ENCODE data around the gene MYH10.

The MYH10 gene

GRCh38 chr17:8466873-8467272 is 163.7 kb downstream of the MYH10 start:
- no peaks in the 10 kb centered on the region for H3K9me3 ChIP-seq (ENCODE audit: control insufficient read depth, insufficient read depth, low read length)
- peaks cover 19% of the 10 kb centered on the region for H3K79me2 ChIP-seq (ENCODE audit: control insufficient read depth, low read length)
- peaks cover 51% of the 10 kb centered on the region for H3K36me3 ChIP-seq (ENCODE audit: control insufficient read depth, low read length)
- H3K27ac ChIP-seq (ENCODE audit: low read depth, low read length), result no peak overlapping the region
- H3F3A ChIP-seq (ENCODE audit: control insufficient read depth, insufficient read depth), result no peaks in the 10 kb centered on the region
- H4K20me1 ChIP-seq (ENCODE audit: control insufficient read depth, insufficient read depth, low read depth, low read length), result no peaks in the 10 kb centered on the region
- H3K4me2 ChIP-seq (ENCODE audit: low read length), result no peak overlapping the region
- no peak overlapping the region for H3K4me3 ChIP-seq (ENCODE audit: low read length)
- no peaks in the 10 kb centered on the region for H3K4me1 ChIP-seq (ENCODE audit: control insufficient read depth, low read length)
- no peak for TF ChIP-seq EZH2phosphoT487 (IDR thresholded peaks at IDR 0.05; ENCODE audit: borderline replicate concordance, low read length)
- no peak for TF ChIP-seq CTCF (IDR thresholded peaks at IDR 0.05; ENCODE audit: low read depth, low read length, poor library complexity, severe bottlenecking)
- no peaks in the 10 kb centered on the region for H3K9me2 ChIP-seq (replicated peaks; ENCODE audit: control insufficient read depth, low read length)
- no peaks in the 10 kb centered on the region for H3K27me3 ChIP-seq (ENCODE audit: control insufficient read depth, low read length)

GRCh38 chr17:8466456-8466855 is 164.1 kb downstream of the MYH10 start:
- H3K27ac ChIP-seq (ENCODE audit: low read depth, low read length), result no peak overlapping the region
- no peaks in the 10 kb centered on the region for H3K27me3 ChIP-seq (ENCODE audit: control insufficient read depth, low read length)
- no peaks in the 10 kb centered on the region for H3K9me3 ChIP-seq (ENCODE audit: control insufficient read depth, insufficient read depth, low read length)
- H4K20me1 ChIP-seq (ENCODE audit: control insufficient read depth, insufficient read depth, low read depth, low read length), result no peaks in the 10 kb centered on the region
- H3K4me2 ChIP-seq (ENCODE audit: low read length), result no peak overlapping the region
- TF ChIP-seq EZH2phosphoT487 (IDR thresholded peaks at IDR 0.05; ENCODE audit: borderline replicate concordance, low read length) (no peak), CTCF (IDR thresholded peaks at IDR 0.05; ENCODE audit: low read depth, low read length, poor library complexity, severe bottlenecking) (no peak)
- H3K4me1 ChIP-seq (ENCODE audit: control insufficient read depth, low read length), result no peaks in the 10 kb centered on the region
- H3F3A ChIP-seq (ENCODE audit: control insufficient read depth, insufficient read depth), result no peaks in the 10 kb centered on the region
- peaks cover 52% of the 10 kb centered on the region for H3K36me3 ChIP-seq (ENCODE audit: control insufficient read depth, low read length)
- H3K4me3 ChIP-seq (ENCODE audit: low read length), result no peak overlapping the region
- peaks cover 19% of the 10 kb centered on the region for H3K79me2 ChIP-seq (ENCODE audit: control insufficient read depth, low read length)
- no peaks in the 10 kb centered on the region for H3K9me2 ChIP-seq (replicated peaks; ENCODE audit: control insufficient read depth, low read length)

GRCh38 chr17:8465759-8466158 is 164.8 kb downstream of the MYH10 start:
- no peaks in the 10 kb centered on the region for H3F3A ChIP-seq (ENCODE audit: control insufficient read depth, insufficient read depth)
- H3K79me2 ChIP-seq (ENCODE audit: control insufficient read depth, low read length), result peaks cover 19% of the 10 kb centered on the region
- no peaks in the 10 kb centered on the region for H3K4me1 ChIP-seq (ENCODE audit: control insufficient read depth, low read length)
- no peaks in the 10 kb centered on the region for H3K9me3 ChIP-seq (ENCODE audit: control insufficient read depth, insufficient read depth, low read length)
- TF ChIP-seq CTCF (IDR thresholded peaks at IDR 0.05; ENCODE audit: low read depth, low read length, poor library complexity, severe bottlenecking) (no peak), EZH2phosphoT487 (IDR thresholded peaks at IDR 0.05; ENCODE audit: borderline replicate concordance, low read length) (no peak)
- H3K27ac ChIP-seq (ENCODE audit: low read depth, low read length), result no peak overlapping the region
- H3K27me3 ChIP-seq (ENCODE audit: control insufficient read depth, low read length), result no peaks in the 10 kb centered on the region
- H4K20me1 ChIP-seq (ENCODE audit: control insufficient read depth, insufficient read depth, low read depth, low read length), result no peaks in the 10 kb centered on the region
- no peaks in the 10 kb centered on the region for H3K9me2 ChIP-seq (replicated peaks; ENCODE audit: control insufficient read depth, low read length)
- peaks cover 51% of the 10 kb centered on the region for H3K36me3 ChIP-seq (ENCODE audit: control insufficient read depth, low read length)
- H3K4me2 ChIP-seq (ENCODE audit: low read length), result no peak overlapping the region
- no peak overlapping the region for H3K4me3 ChIP-seq (ENCODE audit: low read length)

GRCh38 chr17:8465356-8465755 is 165.2 kb downstream of the MYH10 start:
- Histone ChIP-seq H3K4me3 (ENCODE audit: low read length) (no peak overlapping the region), H3F3A (ENCODE audit: control insufficient read depth, insufficient read depth) (no peaks in the 10 kb centered on the region), H3K27ac (ENCODE audit: low read depth, low read length) (no peak overlapping the region), H4K20me1 (ENCODE audit: control insufficient read depth, insufficient read depth, low read depth, low read length) (no peaks in the 10 kb centered on the region), H3K9me2 (replicated peaks; ENCODE audit: control insufficient read depth, low read length) (no peaks in the 10 kb centered on the region), H3K79me2 (ENCODE audit: control insufficient read depth, low read length) (peaks cover 19% of the 10 kb centered on the region), H3K27me3 (ENCODE audit: control insufficient read depth, low read length) (no peaks in the 10 kb centered on the region), H3K36me3 (ENCODE audit: control insufficient read depth, low read length) (peaks cover 55% of the 10 kb centered on the region), H3K9me3 (ENCODE audit: control insufficient read depth, insufficient read depth, low read length) (no peaks in the 10 kb centered on the region), H3K4me2 (ENCODE audit: low read length) (no peak overlapping the region), H3K4me1 (ENCODE audit: control insufficient read depth, low read length) (no peaks in the 10 kb centered on the region)
- no peak for TF ChIP-seq EZH2phosphoT487 (IDR thresholded peaks at IDR 0.05; ENCODE audit: borderline replicate concordance, low read length)
- no peak for TF ChIP-seq CTCF (IDR thresholded peaks at IDR 0.05; ENCODE audit: low read depth, low read length, poor library complexity, severe bottlenecking)
